Measurements from ENCODE around the gene TMPRSS2.
A peak's percentile ranks its signal among the peaks of the same experiment; 100 is the strongest.
"Not testable (repeated sequence)": the region's sequence is repeated elsewhere in the genome, so short reads cannot be mapped to it uniquely, and the experiment has no call there.

The TMPRSS2 gene

DNA sequence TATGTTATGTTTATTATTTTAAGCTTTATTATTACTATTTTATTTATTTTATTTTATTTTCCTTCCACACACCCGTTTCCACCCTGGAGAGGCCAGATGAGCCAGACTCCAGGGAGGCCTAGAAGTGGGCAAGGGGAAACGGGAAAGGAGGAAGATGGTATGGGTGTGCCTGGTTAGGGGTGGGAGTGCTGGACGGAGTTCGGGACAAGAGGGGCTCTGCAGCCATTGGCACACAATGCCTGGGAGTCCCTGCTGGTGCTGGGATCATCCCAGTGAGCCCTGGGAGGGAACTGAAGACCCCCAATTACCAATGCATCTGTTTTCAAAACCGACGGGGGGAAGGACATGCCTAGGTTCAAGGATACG lies 82.4 kb downstream of the TMPRSS2 start:
- no peak for FAIRE-seq

DNA sequence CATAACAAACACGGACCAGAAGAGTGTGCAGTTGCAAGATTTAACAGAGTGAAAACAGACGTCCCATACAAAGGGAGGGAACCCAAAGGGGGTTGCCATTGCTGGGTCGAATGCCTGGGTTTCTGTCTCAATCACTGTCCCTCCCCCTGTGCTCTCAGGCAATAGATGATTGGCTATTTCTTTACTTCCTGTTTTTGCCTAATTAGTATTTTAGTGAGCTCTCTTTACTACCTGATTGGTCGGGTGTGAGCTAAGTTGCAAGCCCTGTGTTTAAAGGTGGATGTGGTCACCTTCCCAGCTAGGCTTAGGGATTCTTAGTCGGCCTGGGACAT lies 84.7 kb downstream of the TMPRSS2 start:
- not testable (repeated sequence) for FAIRE-seq

DNA sequence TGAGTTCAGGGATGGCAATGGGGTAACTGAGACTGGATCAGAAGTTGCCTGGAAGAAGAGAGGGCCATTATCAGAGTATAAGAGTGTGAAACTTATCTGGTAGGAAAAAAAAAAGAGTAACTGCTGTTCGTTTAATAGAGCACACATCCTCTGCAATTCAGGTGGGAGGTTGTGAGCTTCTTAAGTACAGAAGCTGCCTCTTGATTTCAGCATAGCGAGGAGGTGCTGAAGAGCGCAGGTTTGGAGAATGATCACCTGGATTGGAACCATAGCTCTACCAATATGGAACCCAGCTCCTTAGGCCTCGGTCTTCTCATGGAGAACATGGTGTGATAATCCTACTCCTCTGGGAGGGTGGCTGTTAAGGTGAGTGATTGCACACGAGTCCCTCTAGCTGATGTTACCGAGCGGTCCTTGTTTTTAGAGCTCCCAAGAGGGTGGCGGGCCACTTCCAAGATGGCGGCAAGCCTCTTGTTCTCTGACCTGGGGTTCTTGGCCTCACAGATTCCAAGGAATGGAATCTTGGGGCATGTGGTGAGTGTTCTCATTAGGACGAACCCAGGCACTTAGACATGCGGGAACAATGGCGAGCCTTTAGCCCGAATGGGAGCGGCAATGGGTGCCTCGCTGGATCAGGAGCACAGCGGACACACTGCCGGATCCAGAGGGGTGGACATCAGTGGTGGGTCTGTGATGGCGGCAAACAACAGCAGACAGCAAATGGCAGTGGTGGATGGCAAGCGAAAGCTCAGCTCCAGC lies 85.2 kb downstream of the TMPRSS2 start:
- no peak for FAIRE-seq

DNA sequence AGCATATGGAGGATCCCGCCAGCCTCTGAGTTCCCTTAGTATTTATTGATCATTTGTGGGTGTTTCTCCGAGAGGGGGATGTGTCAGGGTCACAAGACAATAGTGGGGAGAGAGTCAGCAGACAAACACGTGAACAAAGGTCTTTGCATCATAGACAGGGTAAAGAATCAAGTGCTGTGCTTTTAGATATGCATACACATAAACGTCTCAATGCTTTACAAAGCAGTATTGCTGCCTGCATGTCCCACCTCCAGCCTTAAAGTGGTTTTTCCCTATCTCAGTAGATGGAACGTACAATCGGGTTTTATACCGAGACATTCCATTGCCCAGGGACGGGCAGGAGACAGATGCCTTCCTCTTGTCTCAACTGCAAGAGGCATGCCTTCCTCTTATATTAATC lies 87.0 kb downstream of the TMPRSS2 start:
- not testable (repeated sequence) for FAIRE-seq

DNA sequence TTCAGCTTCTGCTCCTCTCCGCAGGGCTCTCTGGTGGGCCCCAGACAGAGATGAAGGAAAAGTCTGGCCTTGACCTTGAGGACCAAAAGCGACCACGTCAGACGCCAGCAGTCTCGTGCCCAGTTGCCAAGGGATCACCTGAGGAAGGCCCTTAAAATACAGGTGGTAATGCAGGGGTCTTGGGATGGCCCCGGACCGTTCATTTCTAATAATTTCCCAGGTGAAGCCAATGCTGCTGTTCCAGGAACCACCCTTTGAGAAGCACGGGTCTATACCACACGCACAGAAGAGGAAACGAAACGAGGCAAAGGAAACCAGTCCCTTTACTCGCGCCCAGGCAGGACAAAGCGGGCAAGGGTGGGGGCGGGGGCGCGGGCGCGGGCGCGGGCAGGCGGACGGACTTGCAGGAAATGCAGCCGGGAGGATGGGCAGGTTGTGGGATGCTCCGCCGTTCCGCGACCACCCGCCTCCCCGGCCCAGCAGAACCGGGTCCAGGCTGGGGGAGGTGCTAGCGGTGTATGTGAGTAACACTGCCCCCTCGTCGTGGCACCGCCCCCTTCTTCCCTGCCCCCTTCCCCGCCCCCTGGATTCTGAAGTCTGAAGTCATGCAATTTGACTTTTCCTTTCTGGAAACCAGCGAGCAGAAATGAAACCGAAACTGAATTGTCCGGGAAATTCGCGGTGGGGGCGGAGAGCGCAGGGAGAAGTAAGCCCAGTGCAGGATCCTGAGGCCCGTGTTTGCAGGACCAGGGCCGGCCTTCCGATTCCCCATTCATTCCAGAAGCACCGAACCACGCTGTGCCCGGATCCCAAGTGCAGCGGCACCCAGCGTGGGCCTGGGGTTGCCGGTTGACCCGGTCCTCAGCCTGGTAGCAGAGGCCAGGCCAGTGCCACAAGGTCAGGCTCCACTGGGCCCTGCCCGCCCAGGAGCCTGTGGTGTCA lies 87.8 kb downstream of the TMPRSS2 start:
- FAIRE-seq: peak; percentile 62

DNA sequence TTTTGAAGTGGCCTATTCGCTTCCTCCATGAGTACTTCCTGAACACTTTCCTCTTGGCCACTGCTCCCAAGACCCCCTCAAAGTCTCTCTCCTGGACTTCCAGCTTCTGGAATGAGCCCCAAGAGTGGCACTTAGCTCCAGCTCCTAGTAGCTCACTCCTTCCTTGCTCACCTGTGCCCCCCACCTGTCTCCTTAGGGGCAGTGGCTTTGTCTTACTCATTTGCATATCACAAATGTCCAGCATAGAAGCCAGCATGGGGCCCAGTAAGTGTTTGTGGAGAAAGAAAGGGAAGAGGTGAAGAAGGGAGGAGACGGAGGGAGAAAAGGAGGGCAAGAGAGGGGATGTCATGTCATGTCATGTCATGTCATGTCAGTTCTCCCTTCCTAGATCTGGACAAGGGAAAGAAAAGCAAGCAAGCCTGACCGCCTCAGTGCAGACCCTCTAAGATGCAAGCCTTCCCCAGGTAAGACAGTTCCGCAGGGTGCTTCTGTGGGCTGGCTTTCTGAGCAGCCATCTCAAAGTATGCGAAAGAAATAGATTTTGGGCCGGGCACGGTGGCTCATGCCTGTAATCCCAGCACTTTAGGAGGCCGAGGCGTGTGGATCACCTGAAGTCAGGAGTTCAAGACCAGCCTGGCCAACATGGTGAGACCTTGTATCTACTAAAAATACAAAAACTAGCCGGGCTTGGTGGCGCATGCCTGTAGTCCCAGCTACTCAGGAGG lies 88.8 kb downstream of the TMPRSS2 start:
- no peak for FAIRE-seq

DNA sequence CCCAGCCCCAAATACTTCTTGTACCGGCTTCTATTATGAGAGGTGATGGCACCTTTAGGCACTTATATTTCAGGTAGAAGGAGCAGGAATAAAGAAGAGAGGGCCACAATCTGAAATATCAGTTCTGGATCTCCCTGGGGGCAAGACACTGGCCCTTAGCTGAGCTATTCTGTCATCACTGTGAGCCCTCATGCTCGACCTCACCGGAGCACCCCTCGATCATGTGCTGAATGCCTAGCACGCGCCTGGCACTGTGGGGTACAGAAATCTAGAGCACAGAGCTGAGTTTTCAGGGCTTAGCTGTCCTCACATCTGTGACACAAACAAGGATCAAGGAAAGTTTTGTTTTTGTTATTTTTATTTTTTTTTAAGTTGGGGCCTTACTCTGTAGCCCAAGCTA lies 89.6 kb downstream of the TMPRSS2 start:
- no peak for FAIRE-seq

DNA sequence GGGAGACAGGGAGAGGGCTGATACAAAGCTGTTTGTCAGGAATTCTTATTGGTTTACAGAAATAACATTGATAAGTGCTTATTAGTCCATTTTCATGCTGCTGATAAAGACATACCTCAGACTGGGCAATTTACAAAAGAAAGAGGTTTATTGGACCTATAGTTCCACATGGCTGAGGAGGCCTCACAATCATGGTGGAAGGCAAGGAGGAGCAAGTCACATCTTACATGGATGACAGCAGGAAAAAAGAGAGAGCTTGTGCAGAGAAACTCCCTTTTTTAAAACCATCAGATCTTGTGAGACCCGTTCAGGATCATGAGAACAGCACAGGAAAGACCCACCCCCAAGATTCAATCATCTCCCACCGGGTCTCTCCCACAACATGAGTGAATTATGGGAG lies 90.5 kb downstream of the TMPRSS2 start:
- FAIRE-seq: not testable (repeated sequence)
